CD4-positive, alpha-beta T cell treated with Interleukin-10 for 1 hour (primary cell): ENCODE results near the gene TLE2.
"Not testable (repeated sequence)": the region's sequence is repeated elsewhere in the genome, so short reads cannot be mapped to it uniquely, and the experiment has no call there.

Experiments
- DNase-seq: peaks from one replicate; pipeline ENCODE4 v3.0.0-alpha.2; 2020

The TLE2 gene

DNA sequence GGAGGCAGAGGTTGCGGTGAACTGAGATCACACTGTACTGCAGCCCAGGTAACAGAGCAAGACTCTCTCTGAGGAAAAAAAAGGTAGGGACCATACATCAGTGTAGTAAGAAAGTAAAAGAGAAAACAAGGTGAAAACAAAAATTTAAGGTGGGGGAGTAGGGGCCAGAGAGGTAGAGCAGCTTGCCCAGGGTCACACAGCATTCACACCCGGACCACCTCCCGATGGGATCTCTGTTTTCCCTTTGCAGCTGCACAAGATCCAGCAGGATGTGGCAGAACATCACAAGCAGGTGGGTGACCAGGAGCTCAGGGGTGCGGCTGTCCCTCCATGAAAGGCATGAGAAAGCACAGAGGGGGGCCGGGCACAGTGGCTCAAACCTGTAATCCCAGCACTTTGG, 47.2 kb downstream of the TLE2 start:
- DNase-seq = no peak

DNA sequence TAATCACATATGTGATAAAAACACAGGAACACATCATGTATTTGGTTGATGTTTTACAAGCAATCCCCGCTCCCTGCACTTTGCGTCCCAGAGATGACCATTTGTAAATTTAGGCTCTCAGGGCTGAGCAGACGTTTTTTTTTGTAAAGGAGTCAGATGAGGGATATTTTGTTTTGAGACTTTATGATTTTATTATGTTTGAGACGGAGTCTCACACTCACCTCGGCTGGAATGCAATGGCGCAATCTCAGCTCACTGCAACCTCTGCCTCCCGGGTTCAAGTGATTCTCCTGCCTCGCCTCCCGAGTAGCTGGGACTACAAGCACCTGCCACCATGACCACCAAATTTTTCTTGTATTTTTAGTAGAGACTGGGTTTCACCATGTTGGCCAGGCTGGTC, 50.3 kb downstream of the TLE2 start:
- no peak for DNase-seq

DNA sequence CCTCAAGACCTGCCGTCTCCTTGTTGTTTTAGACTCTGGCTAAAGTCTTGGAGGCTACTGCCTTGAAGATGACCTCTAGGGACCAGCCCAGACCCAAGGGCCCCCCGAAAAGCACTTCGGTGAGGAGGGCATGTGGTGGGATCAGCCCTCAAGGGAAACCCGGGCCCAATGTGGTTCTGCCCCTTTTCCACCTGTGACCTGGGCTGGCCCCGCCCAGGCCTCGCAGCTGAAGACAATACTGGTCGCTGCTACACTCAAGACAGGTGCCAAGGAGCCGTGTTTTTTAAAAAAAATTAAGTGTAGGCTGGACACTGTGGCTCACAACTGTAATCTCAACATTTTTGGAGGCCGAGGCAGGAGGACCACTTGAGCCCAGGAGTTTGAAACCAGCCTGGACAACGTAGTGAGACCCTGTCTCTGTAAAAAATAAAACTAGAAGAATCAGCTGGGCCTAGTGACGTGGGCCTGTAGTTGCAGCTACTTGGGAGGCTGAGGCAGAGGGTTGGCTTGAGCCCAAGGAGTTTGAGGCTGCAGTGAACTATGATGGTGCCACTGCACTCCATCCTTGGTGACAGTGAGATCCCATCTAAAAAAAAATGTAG, 50.8 kb downstream of the TLE2 start:
- no peak for DNase-seq

DNA sequence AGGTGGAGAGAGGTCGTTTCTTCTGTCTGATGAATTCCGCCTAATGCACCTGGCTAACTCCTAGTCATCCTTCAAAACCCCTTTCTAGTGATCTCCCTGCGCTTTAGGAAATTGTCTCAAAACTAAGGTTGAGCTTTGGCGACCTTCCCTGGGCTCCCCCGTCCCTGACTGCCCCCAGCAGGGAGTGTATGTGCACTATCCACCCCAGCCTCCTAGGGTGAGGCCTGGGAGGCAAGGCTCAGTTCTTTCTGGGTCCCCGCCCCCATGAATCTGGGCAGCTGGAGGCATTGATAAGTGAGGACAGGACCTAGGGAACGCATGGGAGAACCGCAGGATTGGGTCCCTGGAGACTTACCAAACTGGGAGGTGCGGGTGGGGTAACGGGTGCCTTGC, 51.3 kb downstream of the TLE2 start:
- no peak for DNase-seq

DNA sequence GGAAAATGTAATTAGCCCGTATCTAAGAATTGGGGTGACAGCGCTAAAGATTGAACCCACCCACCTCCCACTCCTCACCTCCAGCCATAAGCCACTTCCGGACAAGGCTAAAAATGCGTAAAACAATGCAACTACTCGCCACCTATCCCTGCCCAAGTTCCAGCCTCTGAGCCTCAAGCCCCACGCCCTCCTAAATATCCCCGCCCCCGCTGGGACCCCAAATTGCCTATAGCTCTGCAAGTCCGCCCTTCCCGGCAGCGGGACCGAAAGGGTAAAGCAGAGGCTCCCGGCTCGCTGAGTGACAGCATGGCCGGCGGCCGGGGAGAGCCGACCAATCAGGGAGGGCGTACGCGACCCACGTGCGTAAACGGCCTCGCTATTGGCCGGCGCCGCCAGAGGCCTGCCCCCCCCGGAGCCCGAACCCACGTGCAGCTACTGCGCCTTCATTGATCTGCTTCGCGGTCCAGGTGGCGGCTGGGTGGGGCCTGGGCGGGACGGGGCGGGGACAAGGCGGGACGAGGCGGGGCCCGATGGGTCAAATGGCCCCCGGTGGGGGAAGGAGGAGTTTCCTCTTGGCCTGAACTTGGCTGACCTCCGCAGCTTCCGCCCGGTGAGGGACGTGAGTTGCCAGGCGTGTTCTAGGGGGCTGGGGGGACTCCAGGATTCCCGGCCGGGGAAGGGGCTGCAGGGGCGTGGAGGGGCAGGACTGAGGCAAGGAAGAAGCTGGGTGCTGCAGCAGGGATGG, 51.9 kb downstream of the TLE2 start, which contains the start of gene TLE6:
Gene TLE6 (plus strand): TSS at position 564 of the 745 bp plus-strand sequence. CDS start 670 bp downstream, outside the sequence.
- peak; percentile 94 for DNase-seq

DNA sequence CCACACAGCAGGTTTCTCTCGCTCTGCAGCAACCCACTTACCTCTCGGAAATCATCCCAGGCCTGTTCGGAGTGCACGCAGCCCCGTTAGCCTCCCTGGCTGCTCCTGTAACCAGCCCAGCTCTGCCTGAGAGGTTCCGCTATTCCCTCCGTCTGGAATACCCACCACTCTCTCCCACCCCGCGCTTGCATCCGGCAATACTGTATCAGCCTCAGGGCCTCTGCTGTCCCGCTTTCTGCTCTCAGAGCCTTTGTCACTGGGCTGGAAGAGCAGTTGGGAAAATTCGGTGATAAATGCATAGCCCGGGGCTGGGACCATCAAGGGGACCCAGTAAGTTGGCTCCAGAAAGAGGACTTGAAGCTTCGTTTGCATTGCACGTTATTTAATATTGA, 52.5 kb downstream of the TLE2 start:
- DNase-seq = no peak

DNA sequence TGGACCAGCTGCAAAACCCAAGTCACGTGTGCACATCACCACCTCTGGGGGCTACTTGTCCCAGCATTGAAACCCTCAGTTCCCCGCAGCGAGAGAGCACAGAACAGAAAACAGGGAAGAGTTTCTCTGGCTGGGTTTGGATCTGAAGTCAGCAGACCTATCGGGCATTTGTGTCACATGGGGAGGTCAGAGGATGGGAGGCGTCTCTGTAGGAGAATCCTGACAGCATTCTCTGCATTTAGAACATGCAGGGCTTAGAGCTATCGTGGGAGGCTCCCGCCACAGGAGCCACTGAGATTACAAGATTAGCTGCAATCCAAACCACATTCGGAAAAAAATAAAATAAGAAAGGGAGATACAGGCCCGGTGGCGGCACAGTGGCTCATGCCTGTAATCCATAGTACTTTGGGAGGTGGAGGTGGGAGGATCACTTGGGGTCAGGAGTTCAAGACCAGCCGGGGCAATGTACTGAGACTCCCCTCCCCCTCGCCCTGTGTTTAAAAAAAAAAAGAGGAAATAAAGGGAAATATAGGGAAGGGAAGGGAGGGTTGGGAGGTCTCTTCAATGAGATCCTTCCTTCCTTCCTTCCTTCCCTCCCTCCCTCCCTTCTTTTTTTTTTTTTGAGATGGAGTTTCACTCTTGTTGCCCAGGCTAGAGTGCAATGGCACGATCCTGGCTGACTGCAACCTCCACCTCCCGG, 54.6 kb downstream of the TLE2 start:
- DNase-seq = no peak

DNA sequence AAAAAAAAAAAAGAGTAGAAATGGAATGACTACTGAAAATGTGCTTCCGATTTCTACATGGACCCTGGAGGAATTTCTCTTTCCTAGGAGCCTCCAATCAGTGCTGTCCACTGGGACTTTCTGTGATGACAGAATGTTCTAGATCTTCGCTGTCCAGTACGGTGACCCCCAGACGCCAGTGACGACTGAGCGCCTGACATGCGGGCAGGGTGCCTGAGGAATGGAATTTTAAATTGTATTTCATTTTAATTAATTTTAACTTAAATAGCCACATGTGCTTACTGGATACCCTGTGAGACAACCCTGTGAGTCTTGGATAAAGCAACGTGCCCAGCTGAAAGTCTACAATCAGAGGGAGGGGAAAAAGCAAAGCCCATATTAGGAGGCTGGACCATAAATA, 55.9 kb downstream of the TLE2 start:
- no peak for DNase-seq

DNA sequence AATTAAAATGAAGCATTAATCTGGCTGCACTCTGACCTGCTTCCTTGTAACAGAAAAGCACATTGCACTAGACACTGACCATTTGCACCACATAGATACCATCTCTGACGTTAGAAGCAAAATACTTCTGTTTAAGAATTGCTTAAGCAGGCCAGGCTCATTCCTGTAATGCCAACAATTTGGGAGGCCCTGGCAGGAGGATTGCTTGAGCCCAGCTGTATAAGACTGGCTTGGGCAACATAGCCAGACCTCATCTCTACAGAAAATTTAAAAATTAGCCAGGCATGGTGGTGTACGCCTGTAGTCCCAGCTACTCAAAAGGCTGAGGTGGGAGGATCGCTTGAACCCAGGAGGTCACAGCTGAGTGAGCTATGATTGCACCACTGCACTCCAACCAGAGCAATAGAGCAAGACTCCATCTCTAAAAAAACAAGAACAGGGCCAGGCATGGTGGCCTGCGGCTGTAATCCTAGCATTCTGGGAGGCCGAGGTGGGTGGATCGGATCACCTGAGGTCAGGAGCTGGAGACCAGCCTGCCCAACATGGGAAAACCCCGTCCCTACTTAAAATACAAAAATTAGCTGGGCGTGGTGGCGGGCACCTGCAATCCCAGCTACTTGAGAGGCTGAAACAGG, 58.8 kb downstream of the TLE2 start:
- no peak for DNase-seq

DNA sequence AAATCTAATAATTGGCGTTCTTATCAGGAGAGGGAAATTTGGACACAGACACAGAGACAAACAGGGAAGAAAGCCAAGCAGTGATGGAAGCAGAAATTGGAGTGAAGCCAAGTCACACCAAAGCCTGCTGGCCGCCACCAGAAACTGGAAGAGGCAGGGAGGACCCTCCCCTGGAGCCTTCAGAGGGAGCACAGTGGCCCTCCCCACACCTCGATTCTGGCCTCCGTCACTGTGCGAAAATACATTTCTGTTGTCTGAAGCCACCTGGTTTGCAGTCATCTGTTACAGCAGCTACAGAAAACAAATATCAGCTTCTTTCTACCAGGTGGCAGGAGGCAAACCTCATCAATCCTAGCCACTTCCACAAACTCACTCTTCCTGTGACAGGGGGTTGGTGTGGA, 60.0 kb downstream of the TLE2 start:
- no peak for DNase-seq

DNA sequence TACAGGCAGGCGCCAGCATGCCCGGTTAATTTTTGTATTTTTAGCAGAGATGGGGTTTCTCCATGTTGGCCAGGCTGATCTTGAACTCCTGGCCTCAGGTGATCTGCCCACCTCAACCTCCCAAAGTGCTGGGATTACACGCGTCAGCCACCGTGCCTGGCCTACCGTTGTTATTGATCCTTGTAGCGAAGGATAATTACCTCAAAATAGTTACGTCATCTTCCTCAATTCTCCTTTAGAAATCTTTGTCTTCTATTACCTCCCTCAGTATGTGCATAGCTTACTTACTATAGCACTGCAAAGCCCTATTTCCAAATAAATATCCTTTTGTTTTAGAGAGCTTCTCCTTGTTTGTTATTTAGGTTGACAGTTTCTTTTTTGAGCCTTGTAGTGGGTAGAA, 61.1 kb downstream of the TLE2 start:
- no peak for DNase-seq

DNA sequence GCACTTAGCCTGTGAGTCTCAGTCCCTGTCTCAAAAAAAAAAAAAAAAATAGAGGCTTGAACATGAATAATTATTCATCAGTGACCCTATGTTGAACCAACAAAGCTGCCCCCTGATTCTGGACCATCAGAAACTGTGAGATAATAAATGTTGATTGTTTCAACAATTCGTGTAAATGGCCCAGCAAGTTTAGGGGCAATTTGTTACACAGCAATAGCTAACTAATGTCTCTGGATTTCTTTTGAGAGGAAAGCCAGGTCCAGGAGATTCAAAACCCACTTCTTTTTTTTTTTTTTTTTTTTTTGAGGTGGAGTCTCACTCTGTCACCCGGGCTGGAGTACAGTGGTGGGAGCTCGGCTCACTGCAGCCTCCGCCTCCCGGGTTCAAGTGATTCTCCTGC, 64.2 kb downstream of the TLE2 start:
- no peak for DNase-seq

DNA sequence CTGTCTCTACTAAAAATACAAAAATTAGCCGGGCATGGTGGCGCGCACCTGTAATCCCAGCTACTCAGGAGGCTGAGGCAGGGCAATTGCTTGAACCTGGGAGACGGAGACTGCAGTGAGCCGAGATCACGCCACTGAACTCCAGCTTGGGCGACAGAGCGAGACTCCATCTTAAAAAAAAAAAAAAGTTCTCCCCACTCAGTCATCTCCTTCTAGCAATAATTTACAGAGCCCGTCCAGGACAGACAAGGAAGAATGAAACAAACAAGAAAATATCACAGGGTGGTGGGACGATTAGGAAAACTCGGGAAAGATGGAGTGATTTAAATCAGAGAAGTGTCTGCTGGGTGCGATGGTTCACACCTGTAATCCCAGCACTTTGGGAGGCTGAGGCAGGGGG, 65.4 kb downstream of the TLE2 start:
- DNase-seq = not testable (repeated sequence)

DNA sequence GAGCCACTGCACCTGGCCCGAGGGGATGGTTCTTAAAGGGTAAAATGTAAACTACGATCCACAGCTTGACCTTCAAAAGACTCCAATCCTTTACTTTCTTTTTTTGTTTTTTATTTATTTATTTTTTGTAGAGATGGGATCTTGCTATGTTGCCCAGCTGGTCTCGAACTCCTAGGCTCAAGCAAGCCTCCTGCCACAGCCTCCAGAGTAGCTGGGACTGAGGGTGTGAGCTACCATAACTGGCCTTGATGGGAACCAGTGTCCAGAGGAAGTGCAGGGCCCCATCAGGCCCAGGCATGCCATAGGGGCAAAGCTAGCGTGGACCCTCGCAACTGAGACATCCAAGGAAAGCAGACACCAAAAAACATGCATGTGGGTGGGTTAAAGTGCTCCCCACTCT, 66.0 kb downstream of the TLE2 start:
- no peak for DNase-seq

DNA sequence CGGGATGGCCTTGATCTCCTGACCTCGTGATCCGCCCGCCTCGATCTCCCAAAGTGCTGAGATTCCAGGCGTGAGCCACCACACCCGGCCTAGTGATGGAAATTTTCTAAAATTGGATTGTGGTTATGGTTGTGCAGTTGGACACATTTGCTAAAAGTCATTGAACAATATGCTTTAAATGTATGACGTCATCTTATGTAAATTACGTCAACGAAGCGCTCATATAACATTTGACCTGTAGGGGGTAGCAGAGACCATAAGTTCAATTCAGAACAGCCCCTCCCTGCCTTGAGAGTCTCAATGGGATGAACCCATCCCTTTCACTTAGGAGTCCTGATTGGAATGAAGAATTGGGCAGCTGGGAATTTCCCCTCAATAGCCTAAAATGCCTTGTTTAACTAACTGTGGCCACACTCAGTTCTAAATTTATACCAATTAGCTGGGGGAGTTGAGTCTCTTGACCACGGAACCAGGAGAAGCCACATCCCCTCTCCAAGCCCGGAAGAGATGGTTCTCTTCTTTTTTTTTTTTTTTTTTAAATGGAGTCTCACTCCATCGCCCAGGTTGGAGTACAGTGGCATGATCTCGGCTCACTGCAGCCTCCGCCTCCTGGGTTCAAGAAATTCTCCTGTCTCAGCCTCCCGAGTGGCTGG, 66.9 kb downstream of the TLE2 start:
- DNase-seq = peak; percentile 85

DNA sequence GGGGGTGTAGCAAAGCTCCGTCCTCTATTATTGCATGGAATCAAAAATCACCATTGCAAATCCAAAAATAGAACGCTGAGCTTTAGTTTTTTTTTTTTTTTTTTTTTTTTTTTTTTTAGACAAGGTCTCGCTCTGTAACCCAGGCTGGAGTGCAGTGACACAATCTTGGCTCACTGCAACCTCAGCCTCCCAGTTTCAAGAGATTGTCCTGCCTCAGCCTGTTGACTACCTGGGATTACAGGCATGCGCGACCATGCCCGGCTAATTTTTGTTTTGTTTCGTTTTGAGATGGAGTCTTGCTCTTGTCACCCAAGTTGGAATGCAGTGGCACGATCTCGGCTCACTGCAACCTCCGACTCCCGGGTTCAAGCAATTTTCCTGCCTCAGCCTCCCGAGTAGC, 69.0 kb downstream of the TLE2 start:
- DNase-seq = no peak

DNA sequence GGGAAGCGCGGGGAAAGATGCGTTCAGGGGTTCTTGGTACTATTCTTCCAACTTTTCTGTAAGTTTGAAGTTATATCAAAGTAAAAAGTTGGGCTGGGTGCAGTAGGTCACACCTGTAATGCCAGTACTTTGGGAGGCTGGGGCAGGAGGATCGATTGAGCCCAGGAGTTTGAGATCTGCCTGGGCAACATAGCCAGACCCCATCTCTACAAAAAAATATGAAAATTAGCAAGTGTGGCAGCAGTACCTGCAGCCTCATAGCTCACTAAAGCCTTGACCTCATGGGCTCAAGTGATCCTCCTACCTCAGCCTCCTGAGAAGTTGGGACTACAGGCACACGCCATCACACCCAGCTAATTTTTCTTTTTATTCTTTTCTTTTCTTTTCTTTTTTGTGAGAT, 71.9 kb downstream of the TLE2 start:
- no peak for DNase-seq

DNA sequence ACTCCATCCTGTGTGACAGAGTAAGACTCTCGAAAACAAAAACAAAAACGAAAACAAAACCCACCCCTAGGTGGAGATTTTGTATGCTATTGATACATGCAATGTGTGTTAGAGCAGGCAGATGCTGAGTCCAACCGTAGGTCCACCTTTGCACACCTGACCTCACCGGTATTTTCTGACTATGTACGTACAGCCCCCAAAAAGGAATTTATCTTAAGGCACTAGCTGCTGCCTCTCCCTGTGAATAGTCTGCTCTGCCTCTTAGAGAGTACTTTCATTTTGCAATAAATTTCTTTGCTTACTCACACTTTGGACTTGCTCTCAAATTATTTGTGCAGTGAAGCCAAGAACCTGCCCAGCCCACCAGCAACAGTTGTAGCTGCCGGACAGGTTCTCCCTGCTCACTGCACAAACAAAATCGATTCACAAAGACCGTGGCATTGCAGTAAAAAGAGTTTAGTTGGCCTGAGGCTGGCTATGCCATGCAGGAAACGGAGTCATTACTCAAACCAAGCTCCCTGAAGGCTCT, 76.1 kb downstream of the TLE2 start:
- no peak for DNase-seq

DNA sequence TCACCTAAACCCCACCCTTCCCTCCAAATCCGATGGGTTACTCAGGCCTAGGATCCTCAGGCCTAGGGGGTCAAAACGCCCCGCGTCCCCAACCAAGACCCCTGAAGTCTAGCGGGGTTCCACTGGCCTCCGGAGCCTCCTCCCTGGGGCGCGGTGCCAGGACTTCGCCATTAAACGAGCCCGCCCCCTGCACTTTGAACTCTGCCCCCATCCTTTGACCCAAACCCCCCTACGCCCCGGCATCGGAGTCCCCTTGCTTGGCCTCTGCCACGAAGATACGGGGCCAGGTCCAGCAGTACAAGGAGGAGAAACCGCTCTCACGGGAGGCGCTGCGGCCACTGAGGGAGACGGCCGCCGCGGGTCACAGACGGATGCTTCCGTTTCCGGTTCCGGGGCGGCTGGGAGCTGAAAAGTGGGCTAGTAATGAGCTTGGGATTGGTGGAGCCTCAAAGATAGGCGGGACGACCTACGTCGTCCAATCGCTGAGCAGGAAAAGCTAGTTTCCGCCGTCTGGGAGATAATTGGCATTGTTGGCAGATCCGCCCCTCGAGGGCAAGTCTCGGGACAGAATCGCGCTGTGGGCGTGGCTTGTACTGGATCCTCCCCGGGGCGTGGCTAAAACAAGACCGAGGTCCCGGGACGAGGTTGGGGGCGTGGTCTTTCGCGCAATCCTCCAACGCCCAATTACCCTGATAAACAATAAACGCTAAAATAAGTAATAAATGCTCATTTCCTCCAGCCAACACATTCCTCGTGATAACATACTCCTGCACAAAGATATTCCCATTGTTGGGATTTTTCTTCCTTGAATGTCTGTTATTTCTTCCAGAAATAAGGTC, 78.6 kb downstream of the TLE2 start:
- DNase-seq = peak; percentile 100

DNA sequence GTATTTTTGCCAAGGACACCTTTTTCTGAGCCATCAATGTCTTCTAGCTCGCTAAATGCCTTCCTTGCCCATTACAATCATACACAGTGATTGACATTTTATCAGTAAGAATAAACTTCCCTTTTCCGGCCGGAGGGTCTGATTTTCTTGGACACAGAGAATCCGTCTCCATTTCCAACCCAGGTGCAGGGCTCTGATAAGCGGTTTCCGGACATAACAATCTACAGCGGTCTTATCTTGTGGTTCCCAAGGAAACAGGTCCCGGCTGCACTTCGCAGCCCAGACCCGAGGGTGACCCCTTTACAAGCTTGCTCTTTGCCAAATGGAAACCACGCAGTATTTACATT, 79.2 kb downstream of the TLE2 start:
- no peak for DNase-seq
